Thymus (tissue), 11 donors: ENCODE results near the gene TRMT11. TPM values are rescaled to one million over a fixed set of nuclear protein-coding genes. Genes with fewer than 3 reads are reported as not detected.
"Not testable (repeated sequence)": the region's sequence is repeated elsewhere in the genome, so short reads cannot be mapped to it uniquely, and the experiment has no call there.

Experiments used
- DNase-seq, 9 donors: peaks; one replicate each; pipeline ENCODE4 v3.0.0-alpha.2; 2013; ENCODE audit warnings: low spot score in 9 of 9, low read depth in 6 of 9, missing footprints in 1 of 9
- H3K27ac ChIP-seq, 2 donors: one replicate each; pipeline ENCODE4 v1.5.1; 2013; ENCODE audit warnings: control low read depth in 1 of 2, low read depth in 1 of 2, low read length in 1 of 2, mild to moderate bottlenecking in 1 of 2, moderate library complexity in 1 of 2
- H3K27me3 ChIP-seq, 2 donors: one replicate each; pipeline ENCODE4 v1.5.1; 2013; ENCODE audit warnings: low read length in 1 of 2; ENCODE audit not compliant: control insufficient read depth in 2 of 2, insufficient read depth in 1 of 2
- H3K36me3 ChIP-seq, 2 donors: one replicate each; pipeline ENCODE4 v1.5.1; 2013; ENCODE audit warnings: low read length in 1 of 2, mild to moderate bottlenecking in 1 of 2, moderate library complexity in 1 of 2; ENCODE audit not compliant: control insufficient read depth in 2 of 2, insufficient read depth in 2 of 2
- H3K4me1 ChIP-seq, 2 donors: one replicate each; pipeline ENCODE4 v1.5.1; 2013; ENCODE audit warnings: low read length in 2 of 2; ENCODE audit not compliant: control insufficient read depth in 2 of 2, insufficient read depth in 2 of 2
- H3K4me3 ChIP-seq, 2 donors: one replicate each; pipeline ENCODE4 v1.5.1; 2013; ENCODE audit warnings: low read length in 2 of 2, control low read depth in 1 of 2, mild to moderate bottlenecking in 1 of 2
- H3K9me3 ChIP-seq, 2 donors: one replicate each; pipeline ENCODE4 v1.5.1; 2013; ENCODE audit warnings: low read length in 1 of 2, mild to moderate bottlenecking in 1 of 2; ENCODE audit not compliant: control insufficient read depth in 2 of 2, insufficient read depth in 1 of 2
- WGBS: extraction: QIAGEN DNeasy Blood & Tissue Kit; methylation state at CpG from one replicate; pipeline ENCODE4 v1.1.7; 2013; 5-methylcytosine and 5-hydroxymethylcytosine counted together
- polyA plus RNA-seq: library from polyadenylated mRNA; stranded (reverse); fragments of 200-250 nt; gene quantifications from one replicate; pipeline ENCODE4 v1.2.3, GENCODE V29; 2013
- total RNA-seq: library from RNA; stranded (reverse); fragments of 120-200 nt; gene quantifications from one replicate; pipeline ENCODE4 v1.2.4, GENCODE V29; 2013
- donor health status: healthy.

TRMT11 gene
- total and polyA plus RNA-seq, 2 donors, result 21.0 to 27.3 TPM

DNA sequence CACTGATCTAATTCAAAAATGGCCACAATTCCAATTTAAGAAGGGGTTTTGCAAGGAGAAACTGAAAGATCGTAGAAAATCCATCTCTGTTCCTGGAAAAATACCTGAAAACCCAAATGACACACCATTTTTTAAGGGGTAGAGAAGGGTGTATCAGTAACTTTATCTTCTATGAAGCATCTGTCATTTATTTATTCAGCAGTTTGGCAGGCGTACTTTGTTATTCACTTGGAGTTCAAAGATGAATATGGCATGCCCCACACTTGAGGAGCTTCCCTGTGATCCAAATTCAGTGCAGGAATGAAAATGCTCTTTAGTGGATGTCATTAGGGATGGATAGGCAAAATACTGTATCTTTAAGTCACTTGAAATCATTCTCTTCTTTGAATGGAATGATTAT, 22.5 kb upstream of the TRMT11 start:
- H3K9me3 ChIP-seq, result no peaks in the 10 kb centered on the region
- no peak overlapping the region for H3K4me3 ChIP-seq
- 98% methylated on average over 2 of the region's 2 CpGs for WGBS
- H3K36me3 ChIP-seq, result peaks cover 8 to 12% of the 10 kb centered on the region in 2 donors
- DNase-seq, result no peak
- no peaks in the 10 kb centered on the region for H3K27me3 ChIP-seq
- no peaks in the 10 kb centered on the region for H3K4me1 ChIP-seq
- H3K27ac ChIP-seq, result no peak overlapping the region

DNA sequence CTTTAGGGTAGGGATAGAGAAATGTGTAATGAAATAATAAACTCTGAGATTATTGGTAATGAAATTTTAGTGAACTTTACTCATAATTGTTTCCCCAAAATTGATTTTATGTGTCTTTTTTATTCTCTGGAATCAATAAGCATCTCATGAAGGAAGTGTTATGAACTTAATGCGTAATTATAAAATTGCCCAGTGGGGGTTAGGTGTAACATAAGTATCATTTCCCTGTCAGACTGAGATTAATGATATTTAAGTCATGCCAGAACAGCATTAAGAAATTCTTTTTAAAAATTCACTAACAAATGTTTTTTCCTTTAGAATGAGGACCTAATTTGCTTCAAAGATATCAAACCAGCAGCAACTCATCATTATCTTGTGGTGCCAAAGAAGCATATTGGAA, 19.8 kb upstream of the TRMT11 start:
- H3K4me1 ChIP-seq, result no peaks in the 10 kb centered on the region

DNA sequence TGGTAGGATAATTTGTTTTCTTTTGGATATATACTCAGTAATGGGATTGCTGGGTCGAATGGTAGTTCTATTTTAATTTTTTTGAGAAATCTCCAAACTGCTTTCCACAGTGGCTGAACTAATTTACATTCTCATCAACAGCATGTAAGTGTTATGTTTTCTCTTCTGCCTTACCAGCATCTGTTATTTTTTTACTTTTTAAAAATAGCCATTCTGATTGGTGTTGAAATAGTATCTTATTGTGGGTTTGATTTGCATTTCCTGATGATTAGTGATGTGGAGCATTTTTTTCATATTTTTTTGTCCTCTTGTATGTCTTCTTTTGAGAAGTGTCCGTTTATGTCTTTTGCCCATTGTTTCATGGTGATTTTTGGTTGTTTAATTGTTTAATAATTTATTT, 17.8 kb upstream of the TRMT11 start:
- H3K9me3 ChIP-seq, result no peaks in the 10 kb centered on the region
- H3K27me3 ChIP-seq, result no peaks in the 10 kb centered on the region
- no peak overlapping the region for H3K27ac ChIP-seq
- DNase-seq, result no peak
- peaks cover 4 to 10% of the 10 kb centered on the region in 2 donors for H3K36me3 ChIP-seq
- 94% methylated on average over 2 of the region's 2 CpGs for WGBS
- H3K4me1 ChIP-seq, result no peaks in the 10 kb centered on the region
- H3K4me3 ChIP-seq, result no peak overlapping the region

More for the DNA sequence above, 19.8 kb upstream of the TRMT11 start:
- no peak for DNase-seq
- H3K9me3 ChIP-seq, result no peaks in the 10 kb centered on the region
- H3K27me3 ChIP-seq, result no peaks in the 10 kb centered on the region
- 97% methylated on average over 1 of the region's 1 CpG for WGBS
- H3K4me3 ChIP-seq, result no peak overlapping the region
- H3K36me3 ChIP-seq, result peaks cover 4 to 7% of the 10 kb centered on the region in 2 donors
- H3K27ac ChIP-seq, result no peak overlapping the region

DNA sequence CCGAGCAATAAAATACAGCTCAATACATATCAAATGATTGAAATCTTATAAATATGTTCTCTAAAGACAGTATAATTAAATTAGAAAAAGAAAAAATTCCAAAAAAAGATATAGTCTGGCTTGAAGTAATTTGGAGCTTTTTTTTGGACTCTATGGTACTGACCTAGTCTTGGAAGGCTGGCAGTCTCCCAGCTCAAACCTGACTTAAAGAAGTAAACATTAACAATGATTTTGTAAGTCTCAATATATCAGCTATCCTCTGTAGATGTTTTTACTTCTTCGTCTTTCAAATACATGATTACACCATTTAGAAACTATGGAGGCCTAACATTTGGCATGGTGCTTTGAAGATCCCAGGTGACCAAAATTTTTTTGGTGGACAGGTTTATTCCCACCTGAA, 15.6 kb upstream of the TRMT11 start:
- Histone ChIP-seq H3K27ac (no peak overlapping the region), H3K9me3 (no peaks in the 10 kb centered on the region), H3K4me1 (no peaks in the 10 kb centered on the region), H3K27me3 (no peaks in the 10 kb centered on the region), H3K36me3 (peaks cover 5 to 19% of the 10 kb centered on the region in 2 donors), H3K4me3 (no peak overlapping the region)
- WGBS, result 0% methylated on average over 2 of the region's 2 CpGs
- DNase-seq, result no peak

DNA sequence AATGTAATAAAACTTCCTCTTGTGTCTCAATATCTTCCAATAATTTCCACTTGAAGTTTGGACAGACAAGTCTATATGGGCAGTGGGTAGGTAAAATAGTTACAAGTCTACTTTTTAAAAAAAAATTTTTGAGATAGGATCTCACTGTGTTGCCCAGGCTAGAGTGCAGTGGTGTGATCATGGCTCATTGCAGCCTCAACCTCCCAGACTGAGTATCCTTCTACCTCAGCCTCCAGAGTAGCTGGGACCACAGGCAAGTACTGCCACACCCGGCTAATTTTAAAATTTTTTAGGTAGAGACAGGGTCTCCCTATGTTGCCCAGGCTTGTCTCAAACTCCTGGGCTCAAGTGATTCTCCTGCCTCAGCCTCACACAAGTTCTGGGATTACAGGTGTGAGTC, 13.9 kb upstream of the TRMT11 start:
- peaks cover 6 to 24% of the 10 kb centered on the region in 2 donors for H3K36me3 ChIP-seq
- WGBS, result 98% methylated on average over 1 of the region's 1 CpG
- H3K4me3 ChIP-seq, result not testable (repeated sequence)

DNA sequence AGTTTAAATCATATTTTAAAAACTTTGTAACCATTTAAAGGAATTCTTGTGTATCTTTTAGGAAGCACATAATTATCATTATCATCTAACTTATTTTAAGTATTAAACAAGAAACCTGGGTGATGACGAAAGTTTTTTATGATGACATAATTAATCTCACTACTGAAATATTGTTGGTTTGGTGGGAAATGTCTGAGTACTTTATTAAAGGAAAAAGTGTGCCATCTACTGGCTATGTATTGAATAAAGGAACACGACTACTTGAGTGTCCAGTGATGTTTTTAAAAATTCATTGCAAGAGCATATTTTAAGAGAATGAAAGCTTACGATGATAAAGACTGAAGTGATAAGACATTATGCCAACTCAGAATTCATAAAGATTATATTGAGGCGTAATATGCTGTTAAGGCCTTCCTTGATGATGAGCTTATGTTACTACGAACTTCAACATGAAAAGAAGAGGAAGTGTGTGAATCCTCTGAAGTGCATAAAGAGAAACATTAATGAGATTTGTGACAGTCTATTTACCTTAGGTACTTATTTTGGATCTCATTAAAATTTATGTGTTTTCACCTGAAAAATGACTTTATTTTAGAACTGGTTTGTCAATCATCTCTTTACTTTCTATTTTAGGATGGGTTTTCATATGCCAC, 12.0 kb upstream of the TRMT11 start:
- H3K27me3 ChIP-seq, result no peaks in the 10 kb centered on the region
- H3K4me3 ChIP-seq, result no peak overlapping the region
- H3K9me3 ChIP-seq, result no peaks in the 10 kb centered on the region
- H3K4me1 ChIP-seq, result no peaks in the 10 kb centered on the region
- 48% methylated on average over 5 of the region's 5 CpGs for whole genome bisulfite sequencing
- peaks cover 3 to 17% of the 10 kb centered on the region in 2 donors for H3K36me3 ChIP-seq
- DNase-seq, result peak in 2 of 9 donors; percentile 32 to 69
- no peak overlapping the region for H3K27ac ChIP-seq

More for the DNA sequence above, 13.9 kb upstream of the TRMT11 start:
- H3K4me1 ChIP-seq, H3K9me3 ChIP-seq, H3K27me3 ChIP-seq, DNase-seq, H3K27ac ChIP-seq: not testable (repeated sequence)

DNA sequence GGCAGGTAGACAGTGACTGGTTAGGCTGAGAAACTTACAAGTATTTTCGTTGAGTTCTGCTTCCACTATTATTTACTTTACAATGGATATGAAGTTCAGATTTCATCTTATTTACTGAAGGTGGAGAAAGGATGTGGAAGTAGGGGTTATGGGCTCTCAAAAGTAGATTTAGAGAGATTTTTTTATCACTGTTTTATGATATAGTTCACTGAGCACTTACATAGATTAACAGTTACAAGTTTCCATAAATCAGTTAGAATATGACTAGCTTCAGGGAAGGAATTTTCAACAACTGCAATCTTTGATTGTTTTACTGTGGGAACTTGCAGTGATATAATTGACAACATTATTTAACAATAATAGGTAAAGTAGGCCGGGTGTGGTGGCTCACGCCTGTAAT, 7.2 kb upstream of the TRMT11 start:
- Histone ChIP-seq H3K4me1 (no peaks in the 10 kb centered on the region), H3K9me3 (no peaks in the 10 kb centered on the region), H3K36me3 (peaks cover 3 to 12% of the 10 kb centered on the region in 2 donors), H3K4me3 (no peak overlapping the region), H3K27ac (no peak overlapping the region), H3K27me3 (no peaks in the 10 kb centered on the region)
- 99% methylated on average over 3 of the region's 3 CpGs for WGBS
- no peak for DNase-seq

DNA sequence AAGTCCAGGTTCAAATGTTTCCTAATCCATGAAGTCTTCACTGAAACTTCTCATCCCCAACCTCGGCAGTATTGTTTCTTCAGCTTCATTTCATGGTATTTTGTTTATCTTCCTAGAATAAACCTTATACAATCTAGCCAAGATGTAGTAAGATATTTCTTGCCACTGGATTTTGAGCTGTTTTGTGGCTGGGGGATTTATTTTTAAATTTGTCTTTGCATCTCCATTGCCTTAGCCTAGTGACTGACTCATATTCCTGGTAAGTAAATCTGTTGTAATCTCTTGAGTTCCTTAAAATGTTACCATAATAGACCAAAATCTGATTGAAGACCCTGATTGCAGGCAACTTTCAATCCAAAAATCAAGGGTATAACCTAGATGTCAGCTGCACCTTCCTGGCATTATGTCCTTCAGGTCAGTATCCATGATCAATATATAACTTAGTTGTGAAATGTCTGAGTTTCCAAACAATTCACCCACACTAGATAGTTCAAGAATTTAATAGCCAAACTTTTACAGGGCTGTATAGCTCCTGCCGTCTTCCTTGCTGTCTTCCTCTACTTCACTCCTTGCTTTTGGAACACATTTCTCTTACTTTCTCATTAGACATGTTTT, 4.7 kb upstream of the TRMT11 start:
- Histone ChIP-seq H3K36me3 (no peaks in the 10 kb centered on the region), H3K27ac (no peak overlapping the region), H3K4me1 (peaks cover 0 to 3% of the 10 kb centered on the region in 2 donors), H3K9me3 (no peaks in the 10 kb centered on the region), H3K27me3 (no peaks in the 10 kb centered on the region), H3K4me3 (no peak overlapping the region)
- WGBS, result 96% methylated on average over 2 of the region's 2 CpGs
- no peak for DNase-seq

DNA sequence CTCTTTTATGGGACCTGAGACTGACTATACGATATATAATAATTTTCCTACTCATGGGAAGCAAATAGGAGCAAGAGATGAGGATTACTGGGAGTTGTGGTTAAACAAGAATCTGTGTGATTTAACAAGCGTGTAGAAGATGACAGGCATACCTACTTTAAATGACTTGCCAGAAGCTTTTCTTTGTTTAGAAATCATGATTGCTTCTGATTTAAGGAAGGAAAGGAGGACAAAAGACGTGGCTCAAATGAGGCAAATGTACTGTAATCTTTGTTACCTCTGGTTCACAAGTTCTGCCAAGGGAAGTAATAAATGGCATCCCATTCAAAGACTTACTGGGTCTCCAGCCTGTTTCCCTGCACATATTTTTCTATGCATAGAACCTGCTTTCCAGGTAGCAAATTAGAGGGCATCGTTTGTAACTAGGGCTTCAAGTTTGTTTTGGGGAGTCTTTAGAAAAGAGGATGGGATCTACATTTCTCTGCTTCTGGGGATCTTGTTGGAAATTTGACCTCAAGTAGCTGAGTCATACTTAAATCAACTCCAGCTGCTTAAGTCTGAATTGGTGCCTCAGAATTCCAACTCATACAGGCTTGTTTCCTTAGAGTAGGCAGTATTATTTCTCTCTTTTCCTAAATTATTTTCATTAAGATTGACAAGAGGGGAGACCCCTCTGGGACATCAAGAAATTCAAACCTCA, 2.9 kb upstream of the TRMT11 start:
- H3K4me3 ChIP-seq, result no peak overlapping the region
- H3K36me3 ChIP-seq, result no peaks in the 10 kb centered on the region
- no peaks in the 10 kb centered on the region for H3K9me3 ChIP-seq
- no peak overlapping the region for H3K27ac ChIP-seq
- H3K4me1 ChIP-seq, result peaks cover 0 to 3% of the 10 kb centered on the region in 2 donors
- H3K27me3 ChIP-seq, result no peaks in the 10 kb centered on the region
- WGBS, result 72% methylated on average over 4 of the region's 4 CpGs
- no peak for DNase-seq
